NT2/D1 (cell line): ENCODE data around the gene TMEM131.

ENCODE experiments used
- DNase-seq: peaks from one replicate; pipeline ENCODE4 v3.0.0-alpha.2; 2011; ENCODE audit warnings: low read depth, low spot score
- H3K27me3 ChIP-seq: 2 replicates; pipeline ENCODE4 v1.6.0; 2011; ENCODE audit warnings: mild to moderate bottlenecking; ENCODE audit not compliant: insufficient read length, insufficient read depth
- H3K36me3 ChIP-seq: 2 replicates; pipeline ENCODE4 v1.6.1; 2011; ENCODE audit warnings: mild to moderate bottlenecking, low read length, mixed read lengths; ENCODE audit not compliant: insufficient read depth, insufficient read length
- H3K4me1 ChIP-seq: 2 replicates; pipeline ENCODE4 v1.5.1; 2011; ENCODE audit not compliant: insufficient read depth, insufficient read length
- H3K4me3 ChIP-seq: 2 replicates; pipeline ENCODE4 v1.5.1; 2011; ENCODE audit warnings: low read depth; ENCODE audit not compliant: insufficient read length
- H3K9ac ChIP-seq: 2 replicates; pipeline ENCODE4 v1.6.0; 2011; ENCODE audit warnings: low read depth; ENCODE audit not compliant: insufficient read length
- H3K9me3 ChIP-seq: 2 replicates; pipeline ENCODE4 v1.5.1; 2011; ENCODE audit warnings: mild to moderate bottlenecking, low read length; ENCODE audit not compliant: insufficient read depth
- SUZ12 ChIP-seq: IDR thresholded peaks from 2 replicates; pipeline ENCODE4 v1.6.1; 2011; ENCODE audit not compliant: insufficient read length, insufficient read depth; ENCODE audit errors: extremely low read depth
- YY1 ChIP-seq: IDR thresholded peaks from 2 replicates; pipeline ENCODE4 v1.6.1; 2011; ENCODE audit not compliant: insufficient read length, insufficient read depth
- ZNF274 ChIP-seq: IDR thresholded peaks from 2 replicates; pipeline ENCODE4 v1.6.1; 2011; ENCODE audit warnings: mild to moderate bottlenecking, low read depth, low read length

TMEM131 gene

DNA sequence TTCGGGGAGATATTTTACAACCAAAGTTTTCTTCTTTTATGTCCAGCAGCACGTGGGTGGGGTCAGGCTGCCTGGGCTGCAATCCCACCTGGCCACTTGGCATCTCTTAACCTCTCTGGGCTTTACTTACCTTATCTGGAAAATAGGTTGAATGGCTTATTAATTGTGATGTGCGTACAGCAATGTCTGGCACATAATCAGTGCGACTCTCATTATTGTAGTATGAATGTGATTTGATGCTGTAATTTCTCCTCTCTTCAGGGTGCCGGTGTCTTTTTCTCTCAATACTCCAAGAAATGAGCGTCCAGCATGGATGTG, 284.4 kb downstream of the TMEM131 start:
- peaks cover 33% of the 10 kb centered on the region for H3K4me1 ChIP-seq
- no peaks in the 10 kb centered on the region for H3K27me3 ChIP-seq
- H3K9ac ChIP-seq: no peak overlapping the region
- TF ChIP-seq YY1 (no peak), ZNF274 (no peak), SUZ12 (no peak)
- H3K4me3 ChIP-seq: no peak overlapping the region
- DNase-seq: no peak
- no peaks in the 10 kb centered on the region for H3K36me3 ChIP-seq
- no peaks in the 10 kb centered on the region for H3K9me3 ChIP-seq

DNA sequence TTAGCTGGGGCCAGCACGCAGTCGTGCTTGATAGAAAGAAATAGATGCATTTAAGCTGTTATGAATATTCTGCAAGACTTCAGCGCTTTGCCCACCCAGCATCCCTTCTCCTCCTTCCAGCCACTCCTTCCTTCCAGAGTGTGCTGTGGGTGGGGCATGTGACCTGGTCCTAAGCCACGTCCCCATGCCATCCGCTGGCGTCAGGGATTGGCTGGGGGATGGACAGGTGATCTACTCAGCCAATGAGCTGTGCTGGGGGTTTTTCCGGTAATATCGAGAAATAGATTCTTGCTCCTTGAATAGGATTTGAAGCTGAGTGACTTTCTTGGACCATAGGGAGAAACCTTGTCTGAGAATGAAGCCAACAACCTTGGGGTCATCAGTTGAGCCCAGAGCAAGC, 287.1 kb downstream of the TMEM131 start:
- no peak for TF ChIP-seq ZNF274
- TF ChIP-seq SUZ12: no peak
- no peak for TF ChIP-seq YY1
- no peaks in the 10 kb centered on the region for H3K27me3 ChIP-seq
- H3K4me3 ChIP-seq: no peak overlapping the region
- no peak for DNase-seq
- peaks cover 17% of the 10 kb centered on the region for H3K4me1 ChIP-seq
- H3K9me3 ChIP-seq: no peaks in the 10 kb centered on the region
- no peak overlapping the region for H3K9ac ChIP-seq
- H3K36me3 ChIP-seq: no peaks in the 10 kb centered on the region

DNA sequence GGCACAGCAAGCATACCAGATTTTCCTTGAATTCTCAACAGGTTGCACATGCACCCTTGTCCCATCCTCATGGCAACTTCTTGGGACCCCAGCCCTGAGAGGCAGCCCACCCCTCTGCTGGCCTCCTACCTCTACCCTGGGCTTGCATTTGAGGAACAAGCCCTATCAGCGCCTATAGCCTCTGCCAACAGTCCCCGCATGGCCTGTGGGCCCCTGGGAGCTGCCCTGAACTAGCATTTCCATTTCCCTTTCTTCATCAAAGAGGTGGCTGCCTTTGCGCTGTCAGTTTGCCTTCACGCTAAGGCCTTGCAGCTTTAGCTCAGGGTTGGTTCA, 287.7 kb downstream of the TMEM131 start:
- Histone ChIP-seq H3K4me3 (no peak overlapping the region), H3K27me3 (no peaks in the 10 kb centered on the region), H3K36me3 (no peaks in the 10 kb centered on the region), H3K9ac (no peak overlapping the region), H3K4me1 (peaks cover 11% of the 10 kb centered on the region), H3K9me3 (no peaks in the 10 kb centered on the region)
- no peak for DNase-seq
- TF ChIP-seq ZNF274 (no peak), SUZ12 (no peak), YY1 (no peak)

DNA sequence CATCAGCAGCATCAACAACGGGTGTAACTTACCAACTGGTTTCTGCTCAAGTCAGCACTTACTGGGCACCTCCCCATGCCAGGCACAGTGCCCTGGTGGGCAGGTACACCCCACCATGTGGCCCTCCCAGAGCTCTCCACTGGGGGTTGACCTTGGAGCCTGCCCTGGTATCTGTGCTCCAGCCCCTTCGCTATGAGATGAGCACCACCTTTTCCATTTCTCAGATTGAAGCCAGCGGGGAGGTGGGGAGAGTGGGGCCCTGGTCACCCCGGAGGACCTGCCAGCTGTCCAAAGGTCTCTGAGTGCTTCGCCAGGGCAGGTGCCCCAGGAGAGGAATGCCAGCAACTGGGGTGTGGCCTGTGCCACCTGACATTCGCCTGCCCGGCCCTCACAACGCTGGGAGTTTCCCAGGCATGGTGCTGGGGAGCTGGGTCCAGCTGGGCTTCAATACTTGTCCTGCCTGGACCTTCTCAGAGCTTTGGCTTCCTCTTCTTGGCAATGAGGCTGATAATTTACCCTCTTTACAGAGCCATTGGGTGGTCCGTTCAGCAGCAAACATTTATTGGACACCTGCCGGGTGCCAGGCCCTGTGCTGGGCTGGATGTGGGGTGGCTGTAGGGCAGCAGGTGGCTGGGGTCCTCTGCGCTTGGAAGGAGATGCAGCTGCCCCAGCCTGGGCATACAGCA, 288.2 kb downstream of the TMEM131 start:
- TF ChIP-seq ZNF274 (no peak), SUZ12 (no peak), YY1 (no peak)
- DNase-seq: no peak
- no peaks in the 10 kb centered on the region for H3K27me3 ChIP-seq
- H3K9me3 ChIP-seq: no peaks in the 10 kb centered on the region
- no peak overlapping the region for H3K9ac ChIP-seq
- peaks cover 6% of the 10 kb centered on the region for H3K4me1 ChIP-seq
- no peak overlapping the region for H3K4me3 ChIP-seq
- H3K36me3 ChIP-seq: no peaks in the 10 kb centered on the region

DNA sequence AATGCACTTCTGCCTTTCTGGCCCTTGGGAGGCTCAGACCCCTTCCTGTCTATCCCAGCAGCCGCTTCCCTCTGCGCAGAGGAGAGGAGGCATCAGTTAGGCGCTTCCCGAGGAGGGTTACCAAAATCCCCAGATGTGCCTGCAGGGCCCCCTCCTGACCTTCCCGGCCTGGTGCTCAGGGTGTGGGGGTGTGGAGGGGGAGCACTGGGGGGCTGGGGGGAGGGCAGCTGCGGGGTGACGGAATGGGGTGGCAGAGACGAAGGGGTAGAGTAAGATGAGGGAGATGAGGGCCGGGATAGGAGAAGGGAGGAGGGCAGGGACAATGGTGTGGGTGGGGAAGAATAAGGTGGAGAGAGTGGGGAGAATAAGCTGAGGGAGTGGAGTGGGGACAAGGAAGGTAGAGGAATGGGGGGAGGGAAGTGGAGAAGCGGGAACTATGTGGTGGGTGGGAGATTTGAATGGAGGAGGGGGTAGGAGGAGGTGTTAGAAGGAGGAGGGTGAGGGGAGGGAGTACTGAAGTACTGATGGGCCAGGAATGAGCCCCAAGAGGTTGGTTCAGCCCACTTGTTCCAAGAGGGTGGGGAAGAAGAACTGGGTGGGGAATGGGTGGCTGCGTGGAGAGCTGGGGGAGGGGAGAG, 288.9 kb downstream of the TMEM131 start:
- Histone ChIP-seq H3K36me3 (no peaks in the 10 kb centered on the region), H3K9me3 (no peaks in the 10 kb centered on the region), H3K9ac (no peak overlapping the region), H3K4me1 (peaks cover 6% of the 10 kb centered on the region), H3K27me3 (no peaks in the 10 kb centered on the region), H3K4me3 (no peak overlapping the region)
- DNase-seq: no peak
- TF ChIP-seq YY1 (no peak), SUZ12 (no peak), ZNF274 (no peak)
